ENCODE measurements around the gene DEFB123.
"Not testable (repeated sequence)": the region's sequence is repeated elsewhere in the genome, so short reads cannot be mapped to it uniquely, and the experiment has no call there.

Gene DEFB123

DNA sequence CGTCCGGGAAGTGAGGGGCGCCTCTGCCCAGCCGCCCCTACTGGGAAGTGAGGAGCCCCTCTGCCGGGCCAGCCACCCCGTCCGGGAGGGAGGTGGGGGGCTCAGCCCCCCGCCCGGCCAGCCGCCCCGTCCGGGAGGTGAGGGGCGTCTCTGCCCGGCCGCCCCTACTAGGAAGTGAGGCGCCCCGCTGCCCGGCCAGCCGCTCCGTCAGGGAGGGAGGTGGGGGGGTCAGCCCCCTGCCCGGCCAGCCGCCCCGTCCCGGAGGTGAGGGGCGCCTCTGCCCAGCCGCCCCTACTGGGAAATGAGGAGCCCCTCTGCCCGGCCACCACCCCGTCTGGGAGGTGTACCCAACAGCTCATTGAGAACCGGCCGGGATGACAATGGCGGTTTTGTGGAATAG is 12.9 kb upstream of the DEFB123 start:
- H3K4me1 ChIP-seq (ENCODE audit: control insufficient read depth, insufficient read depth, low read length, poor library complexity, severe bottlenecking); H3K36me3 ChIP-seq (ENCODE audit: control insufficient read depth, insufficient read depth, low read length); H3K27ac ChIP-seq (ENCODE audit: low read depth, low read length, severe bottlenecking); H3K4me3 ChIP-seq (ENCODE audit: extremely low read depth, insufficient read depth, low read length, poor library complexity, severe bottlenecking): not testable (repeated sequence)
- peaks cover 19% of the 10 kb centered on the region for H3K9me3 ChIP-seq (ENCODE audit: control insufficient read depth, low read length)
- WGBS, 2 experiments (ENCODE audit: insufficient coverage in 2 of 2) = 96 to 100% methylated on average over 8 to 16 of the region's 31 CpGs

DNA sequence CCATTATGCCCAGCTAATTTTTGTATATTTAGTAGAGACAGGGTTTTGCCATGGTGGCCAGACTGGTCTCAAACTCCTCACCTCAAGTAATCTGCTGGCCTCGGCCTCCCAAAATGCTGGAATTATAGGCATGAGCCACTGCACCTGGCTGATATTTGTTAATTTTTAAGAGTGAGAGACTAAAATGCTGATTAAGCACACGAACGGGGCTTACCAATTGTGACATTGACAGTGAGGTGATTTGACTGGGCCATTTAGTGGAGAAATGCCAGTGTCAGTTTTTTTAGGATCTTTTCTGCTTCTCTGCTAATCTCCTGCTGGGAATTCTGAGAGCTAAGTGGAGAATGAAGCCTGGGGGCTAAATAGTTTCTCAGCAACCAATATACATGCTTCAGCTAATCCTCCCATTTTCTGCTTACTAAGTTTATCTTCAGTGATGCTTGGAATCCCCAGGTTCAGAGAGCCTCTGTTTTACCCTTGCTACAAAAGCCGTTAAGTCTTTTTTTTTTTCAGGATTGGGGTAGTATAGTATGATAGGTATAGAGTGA is 9.8 kb upstream of the DEFB123 start:
- Histone ChIP-seq H3K4me1 (ENCODE audit: control insufficient read depth, insufficient read depth, low read length, poor library complexity, severe bottlenecking) (no peaks in the 10 kb centered on the region), H3K9me3 (ENCODE audit: control insufficient read depth, low read length) (peaks cover 15% of the 10 kb centered on the region), H3K4me3 (ENCODE audit: extremely low read depth, insufficient read depth, low read length, poor library complexity, severe bottlenecking) (no peak overlapping the region), H3K27ac (ENCODE audit: low read depth, low read length, severe bottlenecking) (no peak overlapping the region), H3K36me3 (ENCODE audit: control insufficient read depth, insufficient read depth, low read length) (no peaks in the 10 kb centered on the region)
- 48 to 69% methylated on average over 3 of the region's 4 CpGs for WGBS, 2 experiments (ENCODE audit: insufficient coverage in 2 of 2)

DNA sequence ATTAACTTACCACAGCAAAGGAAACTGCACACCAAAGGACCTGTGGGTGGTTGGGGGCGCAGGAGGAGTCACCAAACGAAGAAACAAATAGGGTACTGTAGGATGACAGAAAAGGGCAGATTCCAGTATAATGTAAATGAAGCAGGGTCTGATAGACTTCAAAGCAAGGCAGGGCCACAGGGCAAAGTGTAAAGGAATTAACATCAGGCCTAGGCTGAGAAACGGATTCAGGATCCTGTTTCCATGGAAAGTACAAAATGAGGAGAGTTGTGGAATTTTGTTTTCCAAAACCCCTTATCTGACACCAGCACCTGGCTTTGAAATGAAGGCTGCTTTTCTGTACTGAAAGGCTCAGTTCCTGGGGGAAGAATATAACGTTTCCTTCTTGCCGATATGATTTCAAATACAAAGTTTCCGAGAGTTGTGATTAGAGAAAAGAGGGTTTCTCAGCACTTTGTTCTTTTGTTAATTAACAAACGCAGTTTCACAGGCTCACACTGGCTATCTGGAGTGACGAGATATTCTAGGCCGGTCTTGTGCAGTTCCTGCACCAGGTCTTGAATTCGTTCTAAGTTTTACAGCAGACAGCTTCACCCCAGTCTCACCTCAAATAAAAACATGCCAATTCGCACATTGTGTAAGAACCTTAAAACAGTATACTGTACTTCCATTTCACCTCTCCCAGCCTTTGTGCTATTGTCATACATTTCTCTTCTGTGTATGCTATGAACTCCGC is 5.8 kb downstream of the DEFB123 start:
- WGBS, 2 experiments (ENCODE audit: insufficient coverage in 2 of 2) = 58 to 77% methylated on average over 8 to 11 of the region's 12 CpGs
- no peak overlapping the region for H3K27ac ChIP-seq (ENCODE audit: low read depth, low read length, severe bottlenecking)
- H3K9me3 ChIP-seq (ENCODE audit: control insufficient read depth, low read length) = peaks cover 44% of the 10 kb centered on the region
- H3K4me3 ChIP-seq (ENCODE audit: extremely low read depth, insufficient read depth, low read length, poor library complexity, severe bottlenecking) = no peak overlapping the region
- no peaks in the 10 kb centered on the region for H3K4me1 ChIP-seq (ENCODE audit: control insufficient read depth, insufficient read depth, low read length, poor library complexity, severe bottlenecking)
- no peaks in the 10 kb centered on the region for H3K36me3 ChIP-seq (ENCODE audit: control insufficient read depth, insufficient read depth, low read length)

DNA sequence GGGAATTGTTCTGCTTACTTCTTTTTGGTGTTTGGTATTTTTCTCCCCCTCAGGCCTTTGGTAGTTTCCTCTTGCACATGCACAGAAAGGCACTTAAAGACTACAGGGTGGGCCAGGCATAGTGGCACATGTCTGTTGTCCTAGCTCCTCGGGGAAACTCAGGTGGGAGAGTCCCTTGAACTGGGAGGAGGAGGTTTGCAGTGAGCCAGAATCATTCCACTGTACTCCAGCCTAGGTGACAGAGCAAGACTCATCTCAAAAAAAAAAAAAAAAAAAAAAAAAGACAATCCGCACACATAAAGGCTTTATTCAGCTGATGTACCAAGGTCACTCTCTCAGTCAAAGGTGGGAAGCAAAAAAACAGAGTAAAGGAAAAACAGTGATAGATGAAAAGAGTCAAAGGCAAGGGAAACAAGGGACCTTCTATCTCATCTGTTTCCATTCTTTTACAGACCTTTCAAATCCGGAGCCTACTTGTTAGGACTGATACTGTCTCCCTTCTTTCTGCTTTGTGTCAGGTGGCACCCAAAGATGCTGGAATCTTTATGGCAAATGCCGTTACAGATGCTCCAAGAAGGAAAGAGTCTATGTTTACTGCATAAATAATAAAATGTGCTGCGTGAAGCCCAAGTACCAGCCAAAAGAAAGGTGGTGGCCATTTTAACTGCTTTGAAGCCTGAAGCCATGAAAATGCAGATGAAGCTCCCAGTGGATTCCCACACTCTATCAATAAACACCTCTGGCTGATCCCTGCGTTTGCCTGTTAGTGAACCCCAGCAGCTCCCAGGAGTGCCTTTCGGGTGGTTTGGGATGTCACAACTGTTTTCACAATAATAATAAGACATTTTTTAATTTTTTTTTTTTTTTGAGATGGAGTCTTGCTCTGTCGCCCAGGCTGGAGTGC is 9.3 kb downstream of the DEFB123 start:
- Histone ChIP-seq H3K4me1 (ENCODE audit: control insufficient read depth, insufficient read depth, low read length, poor library complexity, severe bottlenecking) (no peaks in the 10 kb centered on the region), H3K36me3 (ENCODE audit: control insufficient read depth, insufficient read depth, low read length) (no peaks in the 10 kb centered on the region), H3K9me3 (ENCODE audit: control insufficient read depth, low read length) (peaks cover 31% of the 10 kb centered on the region), H3K4me3 (ENCODE audit: extremely low read depth, insufficient read depth, low read length, poor library complexity, severe bottlenecking) (no peak overlapping the region), H3K27ac (ENCODE audit: low read depth, low read length, severe bottlenecking) (no peak overlapping the region)
- WGBS, 2 experiments (ENCODE audit: insufficient coverage in 2 of 2) = 57 to 65% methylated on average over 2 to 3 of the region's 8 CpGs

DNA sequence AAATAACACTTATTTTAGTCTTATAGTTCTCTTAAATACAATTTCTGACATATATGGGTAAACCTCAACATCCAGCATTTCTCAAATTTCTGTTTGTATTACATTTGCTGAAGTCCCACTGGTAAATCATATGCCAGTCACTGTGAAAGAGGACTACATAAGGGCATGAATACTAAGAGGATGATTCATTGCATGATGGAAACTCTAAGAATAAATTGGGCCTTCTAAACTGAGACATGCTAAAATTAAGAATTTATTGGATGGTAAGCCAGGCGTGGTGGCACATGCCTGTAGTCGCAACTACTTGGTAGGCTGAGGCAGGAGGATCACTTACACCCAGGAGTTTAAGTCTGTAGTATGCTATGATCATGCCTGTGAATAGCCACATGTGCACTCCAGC is 12.1 kb downstream of the DEFB123 start:
- WGBS, 2 experiments (ENCODE audit: insufficient coverage in 2 of 2) = 70% methylated on average over 2 of the region's 2 CpGs; no CpG with 5 or more reads in 1 of the 2 experiments
- Histone ChIP-seq H3K4me1 (ENCODE audit: control insufficient read depth, insufficient read depth, low read length, poor library complexity, severe bottlenecking) (no peaks in the 10 kb centered on the region), H3K36me3 (ENCODE audit: control insufficient read depth, insufficient read depth, low read length) (no peaks in the 10 kb centered on the region), H3K9me3 (ENCODE audit: control insufficient read depth, low read length) (peaks cover 21% of the 10 kb centered on the region), H3K27ac (ENCODE audit: low read depth, low read length, severe bottlenecking) (no peak overlapping the region), H3K4me3 (ENCODE audit: extremely low read depth, insufficient read depth, low read length, poor library complexity, severe bottlenecking) (no peak overlapping the region)

DNA sequence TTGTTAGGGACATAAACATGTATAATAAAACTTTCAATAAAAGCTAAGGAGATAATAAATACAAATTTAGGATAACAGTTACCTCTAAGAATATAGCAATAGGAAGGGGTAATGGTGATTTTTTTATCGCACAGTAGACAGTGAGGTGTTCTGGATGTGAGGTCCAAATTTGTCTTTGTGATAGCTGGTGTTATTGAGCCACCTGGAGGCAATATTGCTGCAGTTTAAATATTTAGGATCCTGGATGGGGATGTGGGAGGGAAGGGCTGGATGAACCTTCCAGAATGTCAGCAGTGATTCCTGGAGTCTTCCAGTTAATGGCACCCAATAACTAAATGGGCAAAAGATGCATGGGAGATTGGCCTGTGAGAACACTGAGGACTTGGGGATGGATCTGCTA is 13.9 kb downstream of the DEFB123 start:
- Histone ChIP-seq H3K27ac (ENCODE audit: low read depth, low read length, severe bottlenecking) (no peak overlapping the region), H3K36me3 (ENCODE audit: control insufficient read depth, insufficient read depth, low read length) (no peaks in the 10 kb centered on the region), H3K9me3 (ENCODE audit: control insufficient read depth, low read length) (peaks cover 11% of the 10 kb centered on the region), H3K4me1 (ENCODE audit: control insufficient read depth, insufficient read depth, low read length, poor library complexity, severe bottlenecking) (no peaks in the 10 kb centered on the region), H3K4me3 (ENCODE audit: extremely low read depth, insufficient read depth, low read length, poor library complexity, severe bottlenecking) (no peak overlapping the region)
- no CpG with 5 or more reads among the region's 1 CpG for WGBS, 2 experiments (ENCODE audit: insufficient coverage in 2 of 2)

DNA sequence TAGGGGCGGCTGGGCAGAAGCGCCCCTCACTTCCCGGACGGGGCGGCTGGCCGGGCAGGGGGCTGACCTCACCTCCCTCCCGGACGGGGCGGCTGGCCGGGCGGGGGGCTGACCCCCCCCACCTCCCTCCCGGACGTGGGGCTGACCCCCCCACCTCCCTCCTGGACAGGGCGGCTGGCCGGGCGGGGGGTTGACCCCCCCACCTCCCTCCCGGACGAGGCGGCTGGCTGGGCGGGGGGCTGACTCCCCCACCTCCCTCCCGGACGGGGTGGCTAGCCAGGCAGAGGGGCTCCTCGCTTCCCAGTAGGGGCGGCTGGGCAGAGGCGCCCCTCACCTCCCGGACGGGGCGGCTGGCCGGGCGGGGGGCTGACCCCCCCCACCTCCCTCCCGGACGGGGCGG is 30.5 kb downstream of the DEFB123 start:
- not testable (repeated sequence) for H3K4me1 ChIP-seq (ENCODE audit: control insufficient read depth, insufficient read depth, low read length, poor library complexity, severe bottlenecking); H3K36me3 ChIP-seq (ENCODE audit: control insufficient read depth, insufficient read depth, low read length); H3K4me3 ChIP-seq (ENCODE audit: extremely low read depth, insufficient read depth, low read length, poor library complexity, severe bottlenecking); H3K27ac ChIP-seq (ENCODE audit: low read depth, low read length, severe bottlenecking)
- 100% methylated on average over 5 of the region's 33 CpGs; no CpG with 5 or more reads in 1 of the 2 experiments for WGBS, 2 experiments (ENCODE audit: insufficient coverage in 2 of 2)
- peaks cover 28% of the 10 kb centered on the region for H3K9me3 ChIP-seq (ENCODE audit: control insufficient read depth, low read length)

DNA sequence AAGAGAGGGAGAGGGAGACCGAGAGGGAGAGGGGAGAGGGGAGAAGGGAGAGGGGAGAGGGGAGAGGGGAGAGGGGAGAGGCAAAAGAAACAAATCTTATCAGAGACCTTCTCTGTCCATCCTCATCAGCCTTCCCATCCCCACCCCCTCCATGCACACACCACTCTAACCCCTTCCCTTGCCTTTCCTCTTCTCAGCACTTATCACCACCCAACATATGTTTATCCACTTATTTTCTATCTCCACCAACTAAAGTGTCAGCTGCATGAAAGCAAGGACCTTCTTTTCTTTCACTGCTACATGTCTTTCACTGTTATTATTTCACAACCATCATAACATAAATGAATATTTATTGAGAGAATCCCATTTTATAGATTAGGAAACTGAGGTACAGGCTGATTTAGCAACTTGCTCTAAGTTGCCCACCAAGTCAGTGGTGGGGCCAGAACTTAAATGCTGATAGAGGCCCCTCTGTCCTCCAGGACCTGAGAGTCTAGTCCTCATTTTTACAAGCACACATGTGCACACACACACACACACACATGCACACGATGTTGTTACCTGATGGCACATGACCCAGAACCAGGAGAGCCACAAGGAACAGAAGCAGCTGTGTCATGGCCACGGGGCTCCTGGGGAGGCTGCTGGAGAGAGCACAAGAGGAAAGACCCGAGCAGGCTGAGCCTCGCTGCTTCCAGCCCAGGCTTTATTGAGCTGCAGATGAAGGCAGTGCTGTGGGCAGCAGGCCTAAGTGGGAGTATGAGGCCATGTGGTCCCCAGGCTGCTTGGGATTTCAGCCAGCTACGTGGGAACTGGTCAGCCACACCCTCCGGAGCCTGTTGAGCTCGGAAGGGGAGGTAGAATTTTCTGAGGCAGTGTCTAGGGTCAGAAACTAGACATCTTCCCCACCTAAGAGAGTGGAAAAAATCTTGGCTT is 32.2 kb downstream of the DEFB123 start:
- Histone ChIP-seq H3K9me3 (ENCODE audit: control insufficient read depth, low read length) (peaks cover 43% of the 10 kb centered on the region), H3K36me3 (ENCODE audit: control insufficient read depth, insufficient read depth, low read length) (no peaks in the 10 kb centered on the region), H3K4me3 (ENCODE audit: extremely low read depth, insufficient read depth, low read length, poor library complexity, severe bottlenecking) (no peak overlapping the region), H3K4me1 (ENCODE audit: control insufficient read depth, insufficient read depth, low read length, poor library complexity, severe bottlenecking) (no peaks in the 10 kb centered on the region), H3K27ac (ENCODE audit: low read depth, low read length, severe bottlenecking) (no peak overlapping the region)
- WGBS, 2 experiments (ENCODE audit: insufficient coverage in 2 of 2) = 52 to 64% methylated on average over 5 to 6 of the region's 8 CpGs

DNA sequence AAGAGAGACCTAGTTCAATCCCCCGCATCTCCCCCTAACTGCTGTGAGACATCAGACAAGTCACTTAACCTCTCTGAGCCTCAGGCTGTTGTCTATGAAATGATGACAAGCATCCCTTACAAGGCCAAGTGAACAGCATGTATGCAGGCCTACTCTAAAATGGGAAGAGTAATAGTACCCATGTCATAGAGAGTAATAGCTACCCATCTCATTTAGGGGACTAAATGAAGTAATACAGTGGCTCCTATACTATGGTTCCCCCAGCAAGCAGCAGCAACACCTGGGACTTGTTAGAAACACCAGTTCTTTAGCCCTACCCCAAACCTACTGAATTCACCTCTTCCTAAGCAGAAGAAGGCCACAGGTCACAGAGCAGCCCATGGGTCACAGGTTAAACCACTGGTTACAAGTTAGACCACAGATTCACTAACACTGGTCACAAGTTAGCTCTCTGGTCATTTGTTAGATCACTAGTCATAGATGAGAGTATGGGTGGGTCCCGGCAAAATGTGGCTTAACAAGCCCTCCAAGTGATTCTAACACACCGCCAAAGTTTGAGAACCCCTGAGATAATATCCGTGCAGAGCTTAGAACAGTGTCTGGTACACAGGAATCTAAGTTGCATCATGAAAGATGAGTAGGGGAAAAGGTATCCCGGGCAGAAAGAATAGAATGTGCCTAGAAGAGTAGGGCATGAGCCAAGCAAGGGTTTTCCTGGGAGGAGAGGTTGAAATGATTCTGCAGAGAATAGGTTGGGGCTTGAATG is 33.1 kb downstream of the DEFB123 start:
- Histone ChIP-seq H3K27ac (ENCODE audit: low read depth, low read length, severe bottlenecking) (no peak overlapping the region), H3K4me1 (ENCODE audit: control insufficient read depth, insufficient read depth, low read length, poor library complexity, severe bottlenecking) (no peaks in the 10 kb centered on the region), H3K9me3 (ENCODE audit: control insufficient read depth, low read length) (peaks cover 43% of the 10 kb centered on the region), H3K4me3 (ENCODE audit: extremely low read depth, insufficient read depth, low read length, poor library complexity, severe bottlenecking) (no peak overlapping the region), H3K36me3 (ENCODE audit: control insufficient read depth, insufficient read depth, low read length) (no peaks in the 10 kb centered on the region)
- WGBS, 2 experiments (ENCODE audit: insufficient coverage in 2 of 2) = 61 to 64% methylated on average over 4 of the region's 5 CpGs

DNA sequence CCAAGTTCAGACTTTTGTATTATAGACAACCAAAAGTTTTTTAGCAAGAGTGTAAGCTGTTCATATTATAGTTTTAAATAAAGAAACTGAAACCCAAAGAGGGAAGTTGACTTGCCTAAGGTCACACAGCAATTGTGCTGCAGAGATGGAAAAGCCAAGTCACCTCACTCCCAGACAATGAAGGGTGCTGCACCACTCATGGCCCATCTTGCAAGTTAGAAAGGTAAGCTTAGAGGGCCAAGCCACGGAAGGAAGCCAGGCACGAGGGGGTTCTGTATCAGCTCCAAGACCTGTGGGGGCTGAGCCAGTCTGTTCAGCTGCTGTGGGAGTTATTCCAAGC is 33.6 kb downstream of the DEFB123 start:
- no peak overlapping the region for H3K4me3 ChIP-seq (ENCODE audit: extremely low read depth, insufficient read depth, low read length, poor library complexity, severe bottlenecking)
- WGBS, 2 experiments (ENCODE audit: insufficient coverage in 2 of 2) = 58 to 80% methylated on average over 1 to 2 of the region's 2 CpGs
- H3K9me3 ChIP-seq (ENCODE audit: control insufficient read depth, low read length) = peaks cover 43% of the 10 kb centered on the region
- no peaks in the 10 kb centered on the region for H3K36me3 ChIP-seq (ENCODE audit: control insufficient read depth, insufficient read depth, low read length)
- no peaks in the 10 kb centered on the region for H3K4me1 ChIP-seq (ENCODE audit: control insufficient read depth, insufficient read depth, low read length, poor library complexity, severe bottlenecking)
- H3K27ac ChIP-seq (ENCODE audit: low read depth, low read length, severe bottlenecking) = no peak overlapping the region
